Esophagus squamous epithelium (tissue), 4 donors: Measurements from ENCODE around the gene SUPT3H.

ENCODE experiments used
- CTCF ChIP-seq, 6 experiments: fragments of 450-650 bp in 4 of 6; fragments of 200-600 bp in 2 of 6; sonication (generic) in 2 of 6; IDR thresholded peaks; one replicate each; pipeline ENCODE4 v1.5.1; 2016 to 2019; ENCODE audit warnings: antibody characterized with exemption in 6 of 6, mild to moderate bottlenecking in 4 of 6, moderate library complexity in 4 of 6
- POLR2A ChIP-seq, 4 donors: fragments of 450-650 bp; IDR thresholded peaks; one replicate each; pipeline ENCODE4 v1.6.1; 2017; ENCODE audit warnings: antibody characterized with exemption in 4 of 4, mild to moderate bottlenecking in 4 of 4, moderate library complexity in 3 of 4

GRCh38 chr6:45044510-45045252, 333.1 kb downstream of the SUPT3H start:
- TF ChIP-seq POLR2A (IDR thresholded peaks at IDR 0.05): no peak
- no peak for TF ChIP-seq CTCF (IDR thresholded peaks at IDR 0.05)
